H4 (cell line): ENCODE measurements around the gene ZFR2. TPM values are rescaled to one million over a fixed set of nuclear protein-coding genes. Genes with fewer than 3 reads are reported as not detected.

ENCODE experiments used
- total RNA-seq: library from RNA; depleted of rRNA; stranded (reverse); fragments of >200 nt; shearing (Covaris generic); gene quantifications from 2 replicates; pipeline ENCODE4 v1.2.3, GENCODE V29; 2014; rRNA removed

The ZFR2 gene
- total RNA-seq, 1 experiment from 2014 or later = not detected

Other genes starting within 250 kb of the ZFR2 start
- 12.1 and 13.9 TPM in 2 replicates for gene CACTIN, start 242.2 kb downstream of the ZFR2 start, total RNA-seq
- gene PIP5K1C, start 168.6 kb downstream of the ZFR2 start, total RNA-seq = 5.3 and 6.8 TPM in 2 replicates
- 1.5 TPM in 1 of 2 replicates, not detected in the other for gene TJP3, start 160.7 kb downstream of the ZFR2 start, total RNA-seq
- 11.4 and 15.8 TPM in 2 replicates for gene APBA3, start 107.3 kb downstream of the ZFR2 start, total RNA-seq
- 74.4 and 75.7 TPM in 2 replicates for gene MRPL54, start 106.4 kb downstream of the ZFR2 start, total RNA-seq
- gene RAX2, start 96.8 kb downstream of the ZFR2 start, total RNA-seq = not detected in 2 replicates
- 0.04 TPM in 1 of 2 replicates, not detected in the other for gene MATK, start 82.7 kb downstream of the ZFR2 start, total RNA-seq
- not detected in 2 replicates for gene ATCAY, start 11.6 kb upstream of the ZFR2 start, total RNA-seq
- gene NMRK2, start 64.0 kb upstream of the ZFR2 start, total RNA-seq = not detected in 2 replicates
- 54.5 and 70.3 TPM in 2 replicates for gene DAPK3, start 102.1 kb upstream of the ZFR2 start, total RNA-seq
- 588 and 692 TPM in 2 replicates for gene EEF2, start 116.4 kb upstream of the ZFR2 start, total RNA-seq
- gene PIAS4, start 138.7 kb upstream of the ZFR2 start, total RNA-seq = 5.7 and 9.9 TPM in 2 replicates
- 2.5 and 5.0 TPM in 2 replicates for gene ZBTB7A, start 197.9 kb upstream of the ZFR2 start, total RNA-seq